GM12878 (cell line): ENCODE data around the gene HECTD2. TPM values are rescaled to one million over a fixed set of nuclear protein-coding genes. Genes with fewer than 3 reads are reported as not detected.

Experiments used
- ATAC-seq: fragments of 200-7000 bp; cut with Tn5 transposase; 3 replicates; pipeline ENCODE4 v1.9.1; 2020; ENCODE audit warnings: mild to moderate bottlenecking, moderate library complexity
- BruUV-seq: library from RNA; stranded (reverse); fragments of 400-500 nt; replicated peaks from 2 replicates; lab custom pipeline; 2021; lab: Mats Ljungman, UMichigan
- CTCF ChIA-PET: fragments of 300-600 bp; sonication (Branson Sonifier 250); formaldehyde crosslinking; extraction: SDS; loops from one replicate; lab custom pipeline; 2021; ENCODE audit warnings: inconsistent platforms; lab: Yijun Ruan, JAX
- POLR2A ChIA-PET: fragments of 350-600 bp; formaldehyde crosslinking; extraction: SDS; loops from one replicate; lab custom pipeline; 2021; ENCODE audit warnings: inconsistent platforms; lab: Charles Lee
- RAD21 ChIA-PET: fragments of 300-600 bp; sonication (Branson Sonifier 250); formaldehyde crosslinking; loops from one replicate; lab custom pipeline; 2023; ENCODE audit warnings: antibody characterized with exemption; ENCODE audit not compliant: unreplicated experiment; lab: Charles Lee
- SMC1A ChIA-PET: fragments of 300-600 bp; sonication (Branson Sonifier 250); formaldehyde crosslinking; loops from one replicate; lab custom pipeline; 2023; ENCODE audit not compliant: unreplicated experiment, uncharacterized antibody; lab: Charles Lee
- DNase-seq: peaks from one replicate; pipeline ENCODE4 v3.0.0-alpha.2; 2011; ENCODE audit warnings: low read depth, low spot score
- FAIRE-seq: peaks from 3 replicates; lab custom pipeline; 2011; peaks lifted over from hg19 to GRCh38; lab: Jason Lieb, UNC
- H2AFZ ChIP-seq: 2 replicates; pipeline ENCODE4 v1.6.0; 2011; ENCODE audit warnings: low read depth, low read length, control low read depth; ENCODE audit not compliant: control insufficient read depth
- H3K27ac ChIP-seq: 2 replicates; pipeline ENCODE4 v1.5.1; 2011; ENCODE audit warnings: control low read depth; ENCODE audit not compliant: control insufficient read depth, insufficient read depth
- H3K27me3 ChIP-seq, 2 experiments: replicated peaks in 1 of 2; 2 replicates each; pipeline versions ENCODE4 v1.6.0 to v1.6.1; 2011; ENCODE audit warnings: low read length in 1 of 2; ENCODE audit not compliant: control insufficient read depth in 2 of 2, insufficient read depth in 2 of 2
- H3K36me3 ChIP-seq, 2 experiments: 2 replicates each; pipeline ENCODE4 v1.5.1; 2011; ENCODE audit warnings: low read length in 1 of 2; ENCODE audit not compliant: control insufficient read depth in 2 of 2, insufficient read depth in 2 of 2
- H3K4me1 ChIP-seq: 2 replicates; pipeline ENCODE4 v1.6.1; 2011; ENCODE audit warnings: mild to moderate bottlenecking, low read length, moderate library complexity, mixed read lengths; ENCODE audit not compliant: control insufficient read depth, insufficient read depth
- H3K4me2 ChIP-seq: 2 replicates; pipeline ENCODE4 v1.6.0; 2011; ENCODE audit warnings: control low read depth; ENCODE audit not compliant: control insufficient read depth, insufficient read depth
- H3K4me3 ChIP-seq: fragments of 200-600 bp; sonication (generic); 2 replicates; pipeline ENCODE4 v1.5.1; 2016
- H3K79me2 ChIP-seq: 2 replicates; pipeline ENCODE4 v1.6.0; 2011; ENCODE audit warnings: low read length; ENCODE audit not compliant: control insufficient read depth, insufficient read depth
- H3K9ac ChIP-seq: 2 replicates; pipeline ENCODE4 v1.8.0; 2011; ENCODE audit warnings: low read length, control low read depth, mixed read lengths; ENCODE audit not compliant: control insufficient read depth, insufficient read depth
- H3K9me3 ChIP-seq: replicated peaks from 3 replicates; pipeline ENCODE4 v1.5.1; 2011; ENCODE audit warnings: mild to moderate bottlenecking, low read length; ENCODE audit not compliant: control insufficient read depth, insufficient read depth
- H4K20me1 ChIP-seq: 2 replicates; pipeline ENCODE4 v1.6.0; 2011; ENCODE audit not compliant: control insufficient read depth, insufficient read depth
- NR2F1 ChIP-seq: fragments of 450-650 bp; conservative IDR thresholded peaks from 2 replicates; pipeline ENCODE4 v1.6.1; 2017; ENCODE audit warnings: mild to moderate bottlenecking
- PAX5 ChIP-seq: IDR thresholded peaks from 2 replicates; pipeline ENCODE4 v1.6.1; 2011; ENCODE audit warnings: low read depth, low read length, borderline replicate concordance
- PML ChIP-seq: IDR thresholded peaks from 2 replicates; pipeline ENCODE4 v1.6.1; 2012; ENCODE audit warnings: low read length, inconsistent platforms
- SP1 ChIP-seq: IDR thresholded peaks from one replicate; pipeline ENCODE4 v1.6.1; 2011; ENCODE audit warnings: low read depth, low read length
- SUPT20H ChIP-seq: IDR thresholded peaks from 2 replicates; pipeline ENCODE4 v1.6.1; 2011; ENCODE audit warnings: low read depth, mild to moderate bottlenecking, low read length, moderate library complexity, borderline replicate concordance; ENCODE audit not compliant: control insufficient read depth
- TCF7 ChIP-seq: IDR thresholded peaks from 2 replicates; pipeline ENCODE4 v1.6.1; 2014; ENCODE audit warnings: antibody characterized with exemption, borderline replicate concordance
- ZBTB33 ChIP-seq: fragments of 450-650 bp; IDR thresholded peaks from 2 replicates; pipeline ENCODE4 v1.6.1; 2017; ENCODE audit warnings: mild to moderate bottlenecking
- in situ Hi-C: fragments of 300-500 bp; cut with MboI; formaldehyde crosslinking; loops from 9 replicates; pipeline ENCODE4 v1.14.3; 2018; ENCODE audit warnings: mixed read lengths
- intact Hi-C: fragments of 100-400 bp; cut with micrococcal nuclease; formaldehyde crosslinking; loops from one replicate; pipeline ENCODE4 v1.14.2; 2022; ENCODE audit not compliant: unreplicated experiment
- polyA plus RNA-seq, 11 experiments: library from polyadenylated mRNA; depleted of rRNA in 4 of 11; unstranded in 6 of 11; stranded (reverse) in 5 of 11; fragments of >200 nt; fragmentation: Nextera tagmentation in 4 of 11; fragmentation: Illumina TruSeq in 1 of 11; extraction: Ambion mirVana in 4 of 11; extraction: Trizol in 1 of 11; gene quantifications; 1 replicate in 1 of 11; 2 replicates in 10 of 11; pipeline versions ENCODE4 v1.2.1 to v1.2.3, GENCODE V29; 2011 to 2016; ENCODE audit warnings: inconsistent platforms in 2 of 11, missing spikeins in 2 of 11, low read depth in 1 of 11
- total RNA-seq, 4 experiments: library from RNA; depleted of rRNA in 3 of 4; stranded (reverse); fragments of >200 nt in 3 of 4; fragmentation: Illumina TruSeq in 1 of 4; extraction: Trizol in 1 of 4; gene quantifications; 2 replicates each; pipeline versions ENCODE4 v1.2.1 to v1.2.3, GENCODE V29; 2013 to 2021

Gene HECTD2
- total and polyA plus RNA-seq, 10 of the 15 experiments (the other 5 are each of a cell fraction or from before 2014, with no cell fraction given) = 0.87 to 3.0 (median 1.7) TPM

- TF ChIP-seq ZBTB33 (no peak), PML (no peak), TCF7 (no peak), PAX5 (no peak), SUPT20H (no peak), NR2F1 (no peak)
Observed at GRCh38 chr10:91366704-91367103, 43.4 kb upstream of the HECTD2 start (continued).

- SMC1A ChIA-PET = interaction anchor here (0.8 kb wide), 1 partner anchor 68 kb away, joined by 3 read pairs; no protein-coding TSS in a partner anchor
- BruUV-seq = no TSS peak
- TF ChIP-seq SP1 = no peak
Observed at GRCh38 chr10:91367127-91367531, 43.0 kb upstream of the HECTD2 start.

More at GRCh38 chr10:91367127-91367531, 43.0 kb upstream of the HECTD2 start:
- no peaks in the 10 kb centered on the region for H3K36me3 ChIP-seq
- H3K4me1 ChIP-seq = no peaks in the 10 kb centered on the region
- H3K4me2 ChIP-seq = no peak overlapping the region
- ChIA-PET RAD21 (no interaction called here), POLR2A (interaction anchor here (0.6 kb wide), 1 partner anchor 47 kb away, joined by 4 read pairs; no protein-coding TSS in a partner anchor), CTCF (interaction anchor here (0.6 to 1.0 kb wide), 2 partner anchors 68 to 365 kb away, joined by 3 read pairs; no protein-coding TSS in a partner anchor)
- H3K27ac ChIP-seq = no peak overlapping the region
- no peaks in the 10 kb centered on the region for H3K27me3 ChIP-seq
- H3K9ac ChIP-seq = no peak overlapping the region
- H3K4me3 ChIP-seq = no peak overlapping the region
- H2AFZ ChIP-seq = no peak overlapping the region
- no peaks in the 10 kb centered on the region for H3K9me3 ChIP-seq
- no peak for FAIRE-seq
- in situ Hi-C loops = no loop called here
- intact Hi-C loops = loop anchor here (5.0 kb wide), 1 partner anchor 70 kb away; no protein-coding TSS in a partner anchor
- no peaks in the 10 kb centered on the region for H4K20me1 ChIP-seq
- no peaks in the 10 kb centered on the region for H3K79me2 ChIP-seq
- no peak for ATAC-seq
- DNase-seq = no peak
